Stimulated activated naive CD8-positive, alpha-beta T cell treated with anti-CD3 and anti-CD28 coated beads, Interleukin-15, amount 100 ng/mL, for 72 hours (primary cell): ENCODE data around the gene CYFIP1.

ENCODE experiments used
- ATAC-seq: fragments of 150-1000 bp; cut with Tn5 transposase; 2 replicates; pipeline ENCODE4 v1.10.0; 2021; ENCODE audit warnings: mild to moderate bottlenecking, moderate library complexity
- DNase-seq, 2 donors: peaks; one replicate each; pipeline ENCODE4 v3.0.0; 2021 to 2022
- H3K27ac Mint-ChIP-seq, 2 donors: one replicate each; pipeline ENCODE4 v1.8.0; 2022; ENCODE audit warnings: mild to moderate bottlenecking in 2 of 2, mixed read lengths in 2 of 2, moderate library complexity in 2 of 2
- H3K27me3 Mint-ChIP-seq: one replicate; pipeline ENCODE4 v1.8.0; 2022; ENCODE audit warnings: mixed read lengths
- H3K4me1 Mint-ChIP-seq: one replicate; pipeline ENCODE4 v1.8.0; 2022; ENCODE audit warnings: mild to moderate bottlenecking, mixed read lengths
- H3K4me3 Mint-ChIP-seq, 2 donors: one replicate each; pipeline ENCODE4 v1.8.0; 2022; ENCODE audit warnings: mild to moderate bottlenecking in 2 of 2, mixed read lengths in 2 of 2, moderate library complexity in 1 of 2
- H3K9me3 Mint-ChIP-seq, 2 donors: one replicate each; pipeline ENCODE4 v1.8.0; 2022; ENCODE audit warnings: mixed read lengths in 2 of 2

CYFIP1 gene

DNA sequence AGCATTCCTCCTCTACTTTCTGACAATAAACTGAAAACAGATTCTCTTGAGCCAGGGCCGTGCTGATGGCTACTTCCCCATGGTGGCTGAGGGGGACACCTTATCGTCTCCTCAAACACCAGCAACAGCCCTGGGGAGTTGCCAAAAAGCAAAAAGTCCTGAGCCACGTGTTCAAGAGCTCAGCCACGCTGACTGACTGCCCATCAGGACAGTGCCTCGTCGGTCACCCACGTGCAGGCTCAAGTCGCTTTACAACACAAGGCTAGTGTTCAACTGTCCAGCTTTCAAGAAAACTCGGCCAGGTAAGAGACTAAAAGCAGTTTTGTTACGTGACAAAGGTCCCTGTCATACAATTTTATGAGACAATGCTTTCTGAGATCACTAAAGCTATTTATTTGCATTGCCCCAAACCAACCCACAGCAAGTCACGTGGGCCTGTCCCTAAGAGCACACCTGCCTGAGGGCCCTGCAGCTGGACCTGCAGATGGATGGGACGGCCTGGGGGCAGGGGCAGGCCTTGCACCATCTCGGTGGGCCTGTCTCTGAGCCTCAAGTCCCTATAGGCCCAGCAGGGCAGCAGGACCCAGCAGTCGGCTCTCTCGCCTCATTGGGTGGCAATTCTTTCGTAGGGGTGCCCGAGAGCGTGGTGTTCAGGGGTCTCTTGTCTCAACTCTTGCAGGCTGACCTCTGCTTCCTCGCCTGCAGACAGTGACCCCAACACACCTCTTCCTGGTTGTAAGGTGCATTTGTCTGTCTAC, 99.0 kb downstream of the CYFIP1 start:
- peaks cover 11% of the 10 kb centered on the region for H3K4me1 Mint-ChIP-seq
- H3K9me3 Mint-ChIP-seq: no peaks in the 10 kb centered on the region
- H3K4me3 Mint-ChIP-seq: no peak overlapping the region
- no peak for ATAC-seq
- no peak overlapping the region for H3K27ac Mint-ChIP-seq
- no peak for DNase-seq
- H3K27me3 Mint-ChIP-seq: no peaks in the 10 kb centered on the region

DNA sequence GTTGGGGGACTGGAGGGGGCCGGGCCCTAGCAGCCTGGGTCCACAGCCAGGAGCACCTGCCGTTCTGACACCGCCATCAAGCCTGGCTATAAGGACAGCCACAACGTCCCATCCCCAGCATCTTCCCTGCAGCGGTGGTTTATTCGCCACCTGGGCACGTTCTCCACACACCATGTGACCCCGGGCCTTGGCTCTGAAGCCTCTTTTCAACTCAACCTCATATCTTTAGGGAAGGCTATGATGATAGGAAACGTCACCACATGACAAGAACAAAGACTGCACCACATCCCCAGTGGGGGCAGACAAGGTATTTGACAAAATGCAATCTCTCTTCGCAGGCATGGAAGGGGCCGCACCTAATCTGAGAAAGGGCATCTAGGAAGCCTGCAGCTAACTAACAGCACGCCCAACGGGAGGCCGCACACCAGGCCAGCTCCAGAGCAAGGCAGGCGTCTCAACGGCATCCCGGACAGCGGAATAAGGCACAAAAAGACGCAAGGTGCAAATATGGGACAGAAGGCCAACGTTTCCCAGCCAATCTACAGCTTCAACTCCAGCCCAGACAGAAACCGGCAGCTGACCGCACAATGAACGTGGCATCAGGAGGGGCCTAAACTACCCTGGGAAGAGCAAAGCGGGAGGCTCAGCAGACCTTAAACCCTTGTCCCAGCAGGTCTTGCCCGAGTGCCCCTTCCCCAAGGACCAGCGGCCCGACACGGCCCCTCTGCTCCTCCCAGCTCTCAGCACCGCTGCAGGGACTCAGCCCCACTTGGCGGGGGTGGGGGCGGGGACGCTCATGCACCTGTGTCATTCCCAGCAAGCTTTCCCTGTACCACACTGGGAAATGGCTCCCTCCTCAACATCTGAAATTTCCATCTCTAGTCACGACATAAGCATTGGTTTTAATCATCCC, 99.8 kb downstream of the CYFIP1 start:
- no peaks in the 10 kb centered on the region for H3K9me3 Mint-ChIP-seq
- peaks cover 11% of the 10 kb centered on the region for H3K4me1 Mint-ChIP-seq
- H3K4me3 Mint-ChIP-seq: no peak overlapping the region
- no peak overlapping the region for H3K27ac Mint-ChIP-seq
- ATAC-seq (no peak), DNase-seq (no peak)
- H3K27me3 Mint-ChIP-seq: no peaks in the 10 kb centered on the region

- H3K4me1 Mint-ChIP-seq: peaks cover 5% of the 10 kb centered on the region
- H3K9me3 Mint-ChIP-seq: no peaks in the 10 kb centered on the region
- DNase-seq (no peak), ATAC-seq (no peak)
- H3K27ac Mint-ChIP-seq: peak overlapping the region in 1 of 2 donors; percentile 74
- H3K27me3 Mint-ChIP-seq: no peaks in the 10 kb centered on the region
- H3K4me3 Mint-ChIP-seq: no peak overlapping the region
Observed at GRCh38 chr15:22878103-22878502, 102.1 kb downstream of the CYFIP1 start.

- Mint-ChIP-seq H3K27me3 (no peaks in the 10 kb centered on the region), H3K4me1 (peaks cover 5% of the 10 kb centered on the region), H3K27ac (no peak overlapping the region), H3K9me3 (no peaks in the 10 kb centered on the region), H3K4me3 (no peak overlapping the region)
- DNase-seq: no peak
- no peak for ATAC-seq
Observed at GRCh38 chr15:22877607-22878006, 102.6 kb downstream of the CYFIP1 start.

GRCh38 chr15:22877117-22877516, 103.1 kb downstream of the CYFIP1 start:
- H3K27me3 Mint-ChIP-seq: no peaks in the 10 kb centered on the region

DNA sequence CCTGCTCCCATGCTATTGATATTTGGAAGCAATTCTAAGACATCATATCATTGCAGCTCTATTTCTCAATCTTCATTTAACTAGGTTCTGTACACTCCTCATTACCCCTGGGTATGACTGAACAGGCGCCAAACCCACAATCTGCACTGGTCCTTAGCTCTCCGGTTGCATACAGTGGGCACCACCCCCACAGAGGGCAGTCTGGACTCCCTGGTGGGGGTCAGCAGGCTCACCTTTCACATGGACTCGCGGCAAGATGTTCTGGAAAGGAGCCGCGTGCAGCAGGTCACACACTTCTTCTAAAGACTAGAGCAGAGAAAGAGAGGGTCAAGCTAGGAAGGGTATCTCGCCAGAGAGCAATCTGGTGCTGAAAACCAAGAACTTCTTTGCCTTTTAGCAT, 105.2 kb downstream of the CYFIP1 start:
- no peak overlapping the region for H3K4me3 Mint-ChIP-seq
- no peak for ATAC-seq
- H3K9me3 Mint-ChIP-seq: no peaks in the 10 kb centered on the region
- no peak for DNase-seq
- H3K27ac Mint-ChIP-seq: no peak overlapping the region
- no peaks in the 10 kb centered on the region for H3K27me3 Mint-ChIP-seq
- H3K4me1 Mint-ChIP-seq: no peaks in the 10 kb centered on the region

More at GRCh38 chr15:22877117-22877516, 103.1 kb downstream of the CYFIP1 start:
- ATAC-seq: no peak
- H3K4me1 Mint-ChIP-seq: peaks cover 5% of the 10 kb centered on the region
- H3K27ac Mint-ChIP-seq: no peak overlapping the region
- H3K4me3 Mint-ChIP-seq: no peak overlapping the region
- DNase-seq: no peak
- H3K9me3 Mint-ChIP-seq: no peaks in the 10 kb centered on the region

DNA sequence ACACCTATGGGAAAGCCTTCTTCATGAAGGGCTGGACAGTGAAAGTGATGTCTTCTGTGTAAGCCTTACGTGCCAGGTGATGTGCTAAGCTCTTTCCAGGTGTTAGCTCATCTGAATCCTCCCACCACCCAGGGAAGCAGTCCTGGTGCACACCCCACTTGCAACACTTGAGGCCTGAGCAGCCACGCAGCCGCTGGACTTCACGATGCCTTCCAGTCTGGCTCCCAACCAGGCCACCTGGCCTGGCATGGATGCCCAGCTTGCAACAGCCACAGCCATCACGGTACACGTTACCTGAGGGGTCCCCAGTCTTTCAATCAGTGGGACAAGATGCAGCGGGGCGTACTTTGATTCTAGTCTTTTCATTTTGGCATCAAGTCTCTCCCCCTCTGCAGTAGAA, 105.9 kb downstream of the CYFIP1 start:
- DNase-seq: no peak
- H3K27me3 Mint-ChIP-seq: no peaks in the 10 kb centered on the region
- no peak overlapping the region for H3K4me3 Mint-ChIP-seq
- peak overlapping the region in 1 of 2 donors; percentile 77 for H3K27ac Mint-ChIP-seq
- H3K9me3 Mint-ChIP-seq: no peaks in the 10 kb centered on the region
- H3K4me1 Mint-ChIP-seq: no peaks in the 10 kb centered on the region
- ATAC-seq: no peak

- Mint-ChIP-seq H3K4me1 (no peaks in the 10 kb centered on the region), H3K9me3 (no peaks in the 10 kb centered on the region), H3K27me3 (no peaks in the 10 kb centered on the region), H3K4me3 (no peak overlapping the region), H3K27ac (no peak overlapping the region)
- ATAC-seq (no peak), DNase-seq (no peak)
Observed at GRCh38 chr15:22873841-22874240, 106.3 kb downstream of the CYFIP1 start.

DNA sequence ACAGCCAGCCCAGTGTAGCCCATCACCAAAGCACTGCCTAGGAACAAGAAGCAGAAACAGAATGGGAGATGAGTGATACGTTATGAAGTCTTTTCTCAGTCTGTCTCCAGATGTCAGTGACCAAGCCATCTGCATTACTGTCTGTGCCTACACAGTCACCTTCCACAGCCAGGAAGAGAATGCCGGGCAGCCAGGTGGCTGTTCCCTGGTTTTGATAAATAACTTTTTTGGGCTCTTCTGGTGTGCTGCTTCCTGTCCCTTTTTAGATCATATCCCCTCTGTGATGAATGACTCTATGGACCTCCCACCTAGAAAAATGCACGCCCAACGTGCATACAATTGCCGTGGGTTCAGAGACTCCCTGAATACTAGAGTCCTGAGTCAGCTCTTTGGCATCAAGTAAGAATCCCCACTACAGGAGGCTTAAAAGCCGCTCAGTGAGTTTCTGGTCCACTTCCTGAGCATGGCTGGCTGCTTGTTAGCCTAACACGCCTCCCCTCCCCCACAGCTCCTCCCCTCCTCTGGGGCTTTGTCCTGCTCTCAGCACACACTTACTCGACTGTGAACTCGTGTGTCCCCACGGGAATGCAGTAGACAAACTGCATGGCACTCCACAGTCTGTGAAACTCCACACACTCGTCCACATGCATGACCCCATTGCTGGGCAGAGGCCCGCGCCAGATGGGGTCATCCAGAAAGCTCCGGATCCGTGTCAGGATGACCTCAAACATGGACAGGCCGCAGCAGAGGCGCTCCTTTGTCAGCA, 107.0 kb downstream of the CYFIP1 start:
- Mint-ChIP-seq H3K4me1 (no peaks in the 10 kb centered on the region), H3K27ac (no peak overlapping the region), H3K4me3 (no peak overlapping the region), H3K27me3 (no peaks in the 10 kb centered on the region), H3K9me3 (no peaks in the 10 kb centered on the region)
- ATAC-seq (no peak), DNase-seq (no peak)

- ATAC-seq (no peak), DNase-seq (no peak)
- H3K27me3 Mint-ChIP-seq: no peaks in the 10 kb centered on the region
- no peak overlapping the region for H3K4me3 Mint-ChIP-seq
- no peaks in the 10 kb centered on the region for H3K9me3 Mint-ChIP-seq
- H3K27ac Mint-ChIP-seq: peak overlapping the region in 1 of 2 donors; percentile 77
- H3K4me1 Mint-ChIP-seq: no peaks in the 10 kb centered on the region
Observed at GRCh38 chr15:22871481-22872086, 108.6 kb downstream of the CYFIP1 start.

GRCh38 chr15:22870865-22871264, 109.3 kb downstream of the CYFIP1 start:
- DNase-seq (no peak), ATAC-seq (no peak)
- Mint-ChIP-seq H3K9me3 (no peaks in the 10 kb centered on the region), H3K4me1 (no peaks in the 10 kb centered on the region), H3K4me3 (no peak overlapping the region), H3K27ac (peak overlapping the region in 1 of 2 donors; percentile 23), H3K27me3 (no peaks in the 10 kb centered on the region)

DNA sequence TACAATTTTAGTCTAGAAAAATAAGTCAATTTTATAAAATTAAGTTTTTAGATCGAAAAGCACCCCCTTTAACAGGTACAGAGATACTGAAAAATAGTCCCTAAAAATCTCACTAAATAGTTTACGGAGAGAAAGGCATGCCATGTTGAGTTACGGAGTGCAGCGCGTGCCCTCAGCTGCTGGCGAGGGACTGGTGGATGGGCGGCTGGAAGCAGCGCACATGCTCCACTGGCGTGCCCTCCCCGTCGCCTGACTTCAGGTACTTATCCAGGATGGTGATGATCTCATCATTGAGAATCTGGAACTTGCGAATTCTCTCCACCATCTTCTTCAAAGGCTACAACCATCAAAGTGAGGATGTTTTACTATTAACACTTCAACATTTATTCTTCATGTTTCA, 110.3 kb downstream of the CYFIP1 start:
- Mint-ChIP-seq H3K27ac (no peak overlapping the region), H3K4me3 (no peak overlapping the region), H3K9me3 (no peaks in the 10 kb centered on the region), H3K4me1 (no peaks in the 10 kb centered on the region), H3K27me3 (no peaks in the 10 kb centered on the region)
- ATAC-seq (no peak), DNase-seq (no peak)

DNA sequence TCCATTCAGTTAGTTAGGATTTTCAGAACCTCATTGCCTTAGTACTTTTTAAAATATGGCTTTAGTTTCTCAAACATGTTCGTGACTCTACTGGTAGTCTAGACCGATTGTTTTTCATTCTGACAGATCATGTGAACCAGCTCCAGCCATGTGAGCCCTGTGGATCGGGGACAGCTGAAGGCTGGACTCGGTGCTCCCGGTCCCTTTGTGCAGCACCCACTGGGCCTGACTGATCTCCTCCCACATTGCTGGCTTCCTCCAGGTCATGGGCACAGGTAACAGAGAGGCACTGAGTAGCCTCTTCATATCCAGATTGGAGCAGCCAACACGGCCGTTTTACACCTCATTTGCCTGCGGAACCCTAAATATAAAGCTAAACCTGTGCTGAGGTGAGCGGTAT, 111.2 kb downstream of the CYFIP1 start:
- DNase-seq (no peak), ATAC-seq (no peak)
- Mint-ChIP-seq H3K27ac (no peak overlapping the region), H3K4me3 (no peak overlapping the region), H3K27me3 (no peaks in the 10 kb centered on the region), H3K4me1 (no peaks in the 10 kb centered on the region), H3K9me3 (no peaks in the 10 kb centered on the region)

DNA sequence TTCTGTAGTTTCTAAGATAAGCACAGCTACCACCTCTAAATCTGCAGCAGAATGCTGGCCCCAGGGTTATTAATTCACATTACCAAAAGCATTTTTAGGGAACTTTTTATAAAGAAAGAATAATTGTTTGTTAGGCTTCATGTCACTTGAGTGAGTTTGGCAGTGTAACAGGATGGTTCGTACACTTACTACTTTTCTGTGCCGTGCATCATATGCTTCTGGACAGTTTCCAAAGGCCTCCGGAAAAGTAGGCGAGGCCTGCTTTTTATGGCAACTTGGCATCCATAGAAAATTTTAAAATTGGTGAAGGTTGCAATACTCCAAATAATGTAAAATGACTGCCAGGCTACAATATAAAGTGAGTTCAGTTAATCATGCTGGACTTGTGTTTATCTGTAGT, 111.7 kb downstream of the CYFIP1 start:
- H3K27ac Mint-ChIP-seq: no peak overlapping the region
- H3K4me1 Mint-ChIP-seq: no peaks in the 10 kb centered on the region
- DNase-seq: no peak
- H3K9me3 Mint-ChIP-seq: no peaks in the 10 kb centered on the region
- ATAC-seq: no peak
- no peak overlapping the region for H3K4me3 Mint-ChIP-seq
- H3K27me3 Mint-ChIP-seq: no peaks in the 10 kb centered on the region

DNA sequence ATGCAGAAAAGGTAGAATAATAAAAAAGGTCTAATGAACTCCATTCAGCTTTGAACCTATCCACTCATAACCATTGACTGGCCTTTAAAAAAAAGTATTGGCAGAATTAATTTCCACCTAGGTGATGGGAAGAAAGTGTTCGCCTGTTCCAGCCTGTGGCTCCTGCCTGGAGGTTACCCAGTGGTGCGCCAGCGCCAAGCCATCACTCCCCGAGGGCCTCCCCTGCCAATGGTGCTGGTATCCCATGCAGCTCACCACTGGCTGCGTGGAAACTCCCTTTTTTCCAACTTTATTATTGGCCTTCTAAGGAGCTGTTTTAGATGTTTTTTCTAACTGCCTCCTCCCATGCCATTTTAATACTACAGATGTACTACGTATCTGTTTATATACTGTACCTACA, 112.3 kb downstream of the CYFIP1 start:
- Mint-ChIP-seq H3K9me3 (no peaks in the 10 kb centered on the region), H3K27me3 (no peaks in the 10 kb centered on the region), H3K27ac (peak overlapping the region; percentile 19 to 78), H3K4me1 (no peaks in the 10 kb centered on the region), H3K4me3 (no peak overlapping the region)
- DNase-seq (no peak), ATAC-seq (no peak)
